Osteoblast (primary cell): ENCODE measurements around the gene MCF2L. TPM values are rescaled to one million over a fixed set of nuclear protein-coding genes. Genes with fewer than 3 reads are reported as not detected.
A peak's percentile ranks its signal among the peaks of the same experiment; 100 is the strongest.

ENCODE experiments used
- DNase-seq: peaks from one replicate; pipeline ENCODE4 v3.0.0; 2011; ENCODE audit warnings: low spot score, mixed read lengths; ENCODE audit not compliant: insufficient read length; ENCODE audit errors: missing footprints
- H2AFZ ChIP-seq: 2 replicates; pipeline ENCODE4 v1.6.0; 2011; ENCODE audit warnings: mild to moderate bottlenecking, low read length
- H3K27ac ChIP-seq: 2 replicates; pipeline ENCODE4 v1.5.1; 2011; ENCODE audit warnings: mild to moderate bottlenecking, low read depth, low read length, moderate library complexity
- H3K27me3 ChIP-seq: 2 replicates; pipeline ENCODE4 v1.6.0; 2012; ENCODE audit warnings: mild to moderate bottlenecking, control low read depth, inconsistent platforms, low read length, moderate library complexity; ENCODE audit not compliant: insufficient read depth
- H3K36me3 ChIP-seq: 2 replicates; pipeline ENCODE4 v1.5.1; 2011; ENCODE audit warnings: mild to moderate bottlenecking, low read length, control low read depth, moderate library complexity; ENCODE audit not compliant: insufficient read depth
- H3K4me1 ChIP-seq: 2 replicates; pipeline ENCODE4 v1.5.1; 2011; ENCODE audit warnings: mild to moderate bottlenecking, low read length, control low read depth, moderate library complexity; ENCODE audit not compliant: insufficient read depth
- H3K4me2 ChIP-seq: 2 replicates; pipeline ENCODE4 v1.6.0; 2011; ENCODE audit warnings: mild to moderate bottlenecking, low read length; ENCODE audit not compliant: insufficient read depth
- H3K4me3 ChIP-seq: fragments of 200-600 bp; sonication (generic); 3 replicates; pipeline ENCODE4 v1.5.1; 2012; ENCODE audit warnings: mild to moderate bottlenecking, low read length, inconsistent platforms; ENCODE audit not compliant: insufficient read depth
- H3K79me2 ChIP-seq: 2 replicates; pipeline ENCODE4 v1.6.0; 2012; ENCODE audit warnings: mild to moderate bottlenecking, low read length, control low read depth, inconsistent platforms; ENCODE audit not compliant: insufficient read depth
- H3K9me3 ChIP-seq: 2 replicates; pipeline ENCODE4 v1.5.1; 2011; ENCODE audit warnings: low read depth, low read length, control low read depth
- H4K20me1 ChIP-seq: 2 replicates; pipeline ENCODE4 v1.6.0; 2012; ENCODE audit warnings: mild to moderate bottlenecking, low read length, control low read depth; ENCODE audit not compliant: insufficient read depth
- CTCF ChIP-seq: IDR thresholded peaks from 2 replicates; pipeline ENCODE4 v1.5.1; 2011; ENCODE audit warnings: mild to moderate bottlenecking, low read depth, low read length, moderate library complexity; ENCODE audit errors: extremely low read depth
- total RNA-seq: library from RNA; depleted of rRNA; stranded (reverse); fragments of >200 nt; gene quantifications from 2 replicates; pipeline ENCODE4 v1.2.3, GENCODE V29; 2012

Gene MCF2L
- total RNA-seq, 1 donor, result 6.5 TPM

GRCh38 chr13:113112893-113113845, 144.2 kb downstream of the MCF2L start:
- Histone ChIP-seq H3K27me3 (peaks cover 15% of the 10 kb centered on the region), H3K36me3 (no peaks in the 10 kb centered on the region), H2AFZ (no peak overlapping the region), H3K9me3 (no peaks in the 10 kb centered on the region), H3K27ac (no peak overlapping the region), H3K4me2 (no peak overlapping the region), H3K4me3 (no peak overlapping the region), H3K4me1 (no peaks in the 10 kb centered on the region), H3K79me2 (no peaks in the 10 kb centered on the region), H4K20me1 (no peaks in the 10 kb centered on the region)
- peak; percentile 58 for DNase-seq
- no peak for TF ChIP-seq CTCF

- H4K20me1 ChIP-seq, result no peaks in the 10 kb centered on the region
- no peaks in the 10 kb centered on the region for H3K9me3 ChIP-seq
- H3K79me2 ChIP-seq, result no peaks in the 10 kb centered on the region
- no peaks in the 10 kb centered on the region for H3K36me3 ChIP-seq
- no peak overlapping the region for H3K27ac ChIP-seq
- H3K4me3 ChIP-seq, result no peak overlapping the region
- peak; percentile 36 for DNase-seq
- no peak for TF ChIP-seq CTCF
- no peak overlapping the region for H2AFZ ChIP-seq
- H3K4me2 ChIP-seq, result no peak overlapping the region
- H3K4me1 ChIP-seq, result no peaks in the 10 kb centered on the region
- peaks cover 15% of the 10 kb centered on the region for H3K27me3 ChIP-seq
Measured at GRCh38 chr13:113113846-113114271, 144.8 kb downstream of the MCF2L start.

- H3K4me3 ChIP-seq, result no peak overlapping the region
- no peaks in the 10 kb centered on the region for H3K4me1 ChIP-seq
- peaks cover 9% of the 10 kb centered on the region for H3K27me3 ChIP-seq
- no peak overlapping the region for H3K27ac ChIP-seq
- no peaks in the 10 kb centered on the region for H3K79me2 ChIP-seq
- peak; percentile 86 for DNase-seq
- no peaks in the 10 kb centered on the region for H4K20me1 ChIP-seq
- TF ChIP-seq CTCF, result no peak
- H3K9me3 ChIP-seq, result no peaks in the 10 kb centered on the region
- no peak overlapping the region for H2AFZ ChIP-seq
- no peaks in the 10 kb centered on the region for H3K36me3 ChIP-seq
- H3K4me2 ChIP-seq, result no peak overlapping the region
Measured at GRCh38 chr13:113114511-113115362, 145.7 kb downstream of the MCF2L start.
